Globus pallidus (tissue), 1 donor: ENCODE data around the gene MEIG1.
"Not testable (repeated sequence)": the region's sequence is repeated elsewhere in the genome, so short reads cannot be mapped to it uniquely, and the experiment has no call there.

Source experiments
- DNase-seq: peaks from one replicate; pipeline ENCODE4 v3.0.0-alpha.2; 2015; ENCODE audit warnings: low spot score

MEIG1 gene, protein sequence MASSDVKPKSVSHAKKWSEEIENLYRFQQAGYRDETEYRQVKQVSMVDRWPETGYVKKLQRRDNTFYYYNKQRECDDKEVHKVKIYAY

DNA sequence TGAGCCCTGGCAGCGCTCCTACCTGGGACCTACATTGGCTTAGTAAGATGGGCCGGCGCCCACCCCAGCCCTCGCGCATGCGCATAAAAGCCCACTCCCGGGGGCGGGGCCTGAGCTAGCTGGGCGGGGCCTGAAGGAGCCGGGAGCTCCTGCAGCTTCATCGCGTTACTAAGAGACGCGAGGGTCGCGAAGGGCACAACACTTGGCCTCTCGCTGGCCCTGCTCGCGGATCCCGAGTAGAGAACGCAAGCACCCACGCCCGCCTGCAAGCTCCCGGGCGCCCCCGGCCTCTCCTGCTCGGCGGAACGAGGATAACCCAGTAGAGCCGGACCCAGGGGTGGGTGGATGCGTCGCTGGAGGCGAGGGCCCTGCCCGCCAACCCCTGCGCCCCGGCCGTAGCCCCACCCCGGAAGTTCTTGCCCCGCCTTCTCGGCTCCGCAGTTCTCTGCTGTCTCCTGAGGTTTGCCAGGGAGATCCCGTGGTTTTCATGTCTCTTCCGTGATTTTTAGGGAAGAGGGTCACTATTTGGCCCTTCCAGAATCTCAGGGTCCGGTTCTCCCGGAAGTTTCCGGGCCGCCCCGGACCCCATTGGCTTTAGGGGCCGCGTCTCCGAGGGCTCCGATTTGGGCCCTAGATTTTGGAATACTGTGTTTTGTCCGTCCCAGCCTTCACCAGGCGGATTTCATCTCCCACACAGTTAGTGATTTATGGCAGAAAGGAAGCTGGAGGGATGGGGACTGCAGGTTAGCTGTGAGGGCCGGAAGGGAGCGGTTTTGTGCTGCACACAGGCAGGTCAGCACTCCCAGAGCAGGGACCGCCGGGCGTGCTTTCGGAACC, at the start of gene MEIG1:
Gene MEIG1 (plus strand): TSS at position 168 of the 837 bp plus-strand sequence. CDS start 7,081 bp downstream, outside the sequence.
- DNase-seq, result peak; percentile 93

DNA sequence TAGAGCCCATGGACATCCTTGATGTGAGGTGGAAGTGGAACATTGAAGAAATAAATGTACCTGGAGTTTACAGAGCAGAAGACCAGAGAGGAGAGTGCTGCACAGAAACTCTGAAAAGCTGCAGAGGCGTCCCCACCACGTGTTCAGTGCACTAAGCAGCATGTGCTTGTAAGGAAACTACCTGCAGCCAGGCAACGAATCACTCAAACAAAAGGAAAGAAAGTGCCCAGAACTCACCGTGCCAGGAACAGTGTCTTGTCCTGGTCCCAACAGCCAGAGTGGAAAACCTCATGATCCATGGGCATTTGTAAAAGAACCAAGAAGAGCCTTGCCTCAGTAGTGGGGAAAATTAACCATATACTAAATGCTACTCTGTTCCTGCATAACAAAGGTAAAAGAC, 48.2 kb upstream of the MEIG1 start:
- DNase-seq, result no peak

DNA sequence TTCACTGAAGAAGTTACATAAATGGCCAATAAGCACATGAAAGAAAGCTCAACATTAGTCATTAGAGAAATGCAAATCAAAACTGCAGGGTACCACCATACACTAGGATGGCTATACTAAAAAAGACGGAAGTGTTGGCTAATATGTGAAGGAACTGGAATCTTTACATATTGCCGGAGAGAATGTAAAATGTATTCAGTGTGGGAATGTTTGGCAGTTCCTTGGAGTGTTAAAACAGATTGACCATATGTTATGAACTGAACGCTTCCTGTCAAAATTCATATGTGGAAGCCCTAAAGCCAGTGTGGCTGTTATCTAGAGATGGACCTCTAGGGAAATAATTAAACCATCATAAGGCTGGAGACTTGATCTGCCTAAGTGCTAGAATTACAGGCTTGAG, 47.4 kb upstream of the MEIG1 start:
- DNase-seq, result no peak

DNA sequence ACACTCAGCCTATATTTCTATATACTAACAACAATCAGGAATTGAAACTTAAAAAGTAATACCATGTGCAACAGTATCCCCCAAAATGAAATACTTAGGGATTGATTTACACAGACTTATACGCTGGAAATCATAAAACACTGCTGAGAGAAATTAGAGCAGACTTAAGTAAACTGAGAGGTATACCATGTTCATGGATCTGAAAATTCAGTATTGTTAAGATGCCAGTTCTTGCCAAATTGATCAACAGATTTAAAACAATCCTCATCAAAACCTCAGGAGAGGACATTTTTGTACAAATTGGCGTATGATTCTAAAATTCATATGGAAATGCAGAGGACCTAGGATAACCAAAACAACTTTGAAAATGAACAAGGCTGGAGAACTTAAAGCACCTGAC, 42.6 kb upstream of the MEIG1 start:
- DNase-seq, result no peak

DNA sequence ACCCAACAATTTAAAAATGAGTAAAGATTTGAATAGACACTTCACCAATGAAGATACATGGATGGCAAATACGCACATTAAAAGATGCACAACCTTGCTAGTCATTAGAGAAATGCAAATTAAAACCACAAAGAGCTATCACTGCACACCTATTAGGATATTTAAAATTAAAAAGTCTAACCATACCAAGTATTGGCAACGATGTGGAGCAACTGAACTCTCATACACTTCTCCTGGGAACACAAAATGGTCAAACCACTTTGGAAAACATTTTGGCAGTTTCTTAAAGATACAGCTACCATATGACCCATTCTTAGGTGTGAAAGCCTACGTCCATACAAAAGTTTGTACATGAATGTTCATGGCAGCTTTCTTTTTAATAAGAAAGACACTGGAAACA, 41.4 kb upstream of the MEIG1 start:
- no peak for DNase-seq

DNA sequence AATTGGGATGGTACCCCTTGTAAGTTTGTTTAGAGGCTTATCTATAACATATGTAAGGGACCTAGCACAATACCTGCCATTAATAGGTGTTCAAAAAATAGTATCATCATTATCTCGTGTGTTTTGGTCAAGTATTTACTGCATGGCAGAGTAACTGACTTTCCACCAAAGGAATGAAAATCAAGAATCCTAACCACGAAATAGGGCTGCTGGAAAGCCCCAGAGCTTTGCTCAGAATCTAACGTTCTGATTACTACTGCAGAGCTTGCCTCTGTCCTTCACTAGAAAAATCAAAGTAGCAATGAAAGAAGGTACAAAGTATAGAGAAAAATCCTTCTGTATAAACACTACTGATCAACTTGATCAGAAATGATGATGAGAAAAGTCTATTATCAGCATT, 40.2 kb upstream of the MEIG1 start:
- no peak for DNase-seq

DNA sequence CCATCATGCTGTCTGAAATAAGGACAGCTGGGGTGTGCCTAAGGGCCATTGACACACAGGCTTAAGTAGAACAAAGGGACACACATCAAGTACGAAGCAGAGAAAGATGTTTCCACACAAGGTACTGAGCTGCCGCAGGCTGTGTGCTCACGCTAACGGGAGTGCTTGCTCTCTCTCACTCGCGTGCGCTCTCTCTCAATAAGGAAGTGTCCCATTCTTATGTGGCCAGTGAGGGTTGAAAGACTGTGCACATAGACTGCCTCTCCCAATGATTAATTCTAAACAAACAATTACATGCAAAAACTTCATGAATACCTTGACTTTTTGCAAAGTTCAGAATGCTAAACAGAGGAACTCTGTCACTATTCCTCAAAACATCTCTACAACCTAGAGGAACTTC, 35.2 kb upstream of the MEIG1 start:
- no peak for DNase-seq

DNA sequence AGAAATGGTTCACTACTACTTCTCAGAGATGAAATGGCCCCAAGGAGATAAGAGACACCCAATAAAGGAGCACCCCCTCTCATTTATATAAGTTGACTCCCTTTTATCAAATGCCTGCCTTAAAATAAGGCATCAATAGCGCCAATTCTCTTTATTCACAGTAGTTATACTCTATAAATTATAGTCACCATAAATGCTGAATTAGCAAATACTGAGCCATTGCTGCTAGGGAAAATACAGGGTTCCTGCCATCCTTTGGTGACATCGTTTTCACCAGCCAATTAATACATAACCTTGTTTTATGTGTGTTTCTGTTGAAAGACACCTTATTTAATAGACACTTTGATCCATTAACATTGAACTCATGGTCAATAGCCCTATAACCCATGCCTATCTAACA, 33.9 kb upstream of the MEIG1 start:
- DNase-seq, result no peak

DNA sequence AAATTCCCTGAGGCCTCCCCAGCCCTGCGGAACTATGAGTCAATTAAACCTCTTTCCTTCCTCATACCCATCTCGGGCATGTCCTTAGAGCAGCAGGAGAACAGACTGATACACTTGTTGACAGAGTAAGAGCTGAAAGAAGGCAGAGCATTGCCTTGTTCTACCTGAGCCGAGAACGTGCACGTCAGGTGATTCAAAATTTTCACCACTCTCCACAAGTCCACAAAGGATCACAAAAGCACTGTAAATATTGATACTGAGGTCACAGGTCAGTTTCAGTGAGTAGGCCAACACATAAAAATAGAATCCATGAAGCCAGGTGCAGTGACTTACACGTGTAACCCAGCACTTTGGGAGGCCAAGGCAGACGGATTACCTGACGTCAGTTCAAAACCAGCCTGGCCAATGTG, 33.1 kb upstream of the MEIG1 start:
- DNase-seq, result no peak

DNA sequence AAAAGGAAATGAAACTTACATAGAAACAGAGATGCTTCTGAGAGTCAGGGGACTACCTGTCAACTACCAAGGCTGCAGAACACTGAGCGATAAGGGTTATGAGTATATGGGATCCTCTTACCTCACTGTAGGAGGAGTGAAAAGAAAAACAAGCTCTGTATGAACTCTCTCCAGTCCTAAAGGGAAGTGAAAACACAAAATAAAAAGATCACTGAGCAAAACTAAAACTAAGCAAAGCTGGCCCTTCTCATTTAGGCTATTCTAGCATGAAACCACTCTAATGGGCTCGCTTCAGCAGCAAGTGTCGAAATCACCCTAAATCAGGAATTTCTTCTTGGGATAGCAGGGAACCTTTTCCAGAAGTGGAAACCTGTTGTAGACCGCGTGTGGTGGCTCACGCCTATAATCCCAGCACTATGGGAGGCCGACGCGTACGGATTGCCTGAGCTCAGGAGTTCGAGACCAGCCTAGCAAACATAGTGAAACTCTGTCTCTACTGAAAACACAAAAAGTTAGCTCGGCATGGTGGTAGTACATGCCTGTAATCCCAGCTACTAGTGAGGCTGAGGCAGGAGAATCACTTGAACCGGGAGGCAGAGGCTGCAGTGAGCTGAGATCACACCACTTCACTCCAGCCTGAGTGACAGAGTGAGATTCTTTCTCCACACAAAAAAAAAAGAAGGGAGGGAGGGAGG, 32.3 kb upstream of the MEIG1 start:
- DNase-seq, result peak; percentile 18

DNA sequence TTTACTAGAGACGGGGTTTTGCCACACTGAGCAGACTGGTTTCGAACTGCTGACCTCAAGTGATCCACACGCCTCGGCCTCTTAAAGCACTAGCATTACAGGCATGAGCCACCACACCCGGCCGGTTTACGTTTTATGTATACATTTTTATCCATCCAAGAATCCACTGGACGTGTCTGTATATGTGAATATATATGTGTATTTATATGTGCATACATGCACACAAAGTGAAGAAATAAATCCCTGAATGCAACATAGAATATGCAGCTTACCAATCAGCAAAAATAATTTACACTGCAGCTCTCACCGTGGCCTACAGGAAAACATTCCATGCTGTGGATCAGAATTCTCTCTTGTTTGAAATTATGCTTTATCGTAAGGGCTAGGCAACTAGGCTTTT, 28.6 kb upstream of the MEIG1 start:
- no peak for DNase-seq

DNA sequence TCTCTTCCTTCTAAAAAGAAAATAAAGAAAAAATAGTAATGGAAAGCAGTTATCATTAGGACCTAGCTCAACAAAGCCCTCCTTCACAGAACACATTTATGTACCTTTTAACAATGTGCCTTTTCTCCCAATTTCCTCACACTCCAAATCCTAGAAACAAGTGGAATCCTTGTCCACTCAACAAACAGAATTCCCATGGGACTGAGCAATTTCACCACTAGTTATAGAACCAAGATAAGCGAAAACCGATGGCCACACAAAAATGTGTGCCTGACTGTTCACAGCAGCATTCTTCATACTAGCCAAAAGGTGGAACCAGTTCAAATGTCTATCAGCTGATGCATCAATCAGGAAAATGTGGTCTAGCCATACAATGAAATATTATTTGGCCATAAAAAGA, 22.6 kb upstream of the MEIG1 start:
- no peak for DNase-seq

DNA sequence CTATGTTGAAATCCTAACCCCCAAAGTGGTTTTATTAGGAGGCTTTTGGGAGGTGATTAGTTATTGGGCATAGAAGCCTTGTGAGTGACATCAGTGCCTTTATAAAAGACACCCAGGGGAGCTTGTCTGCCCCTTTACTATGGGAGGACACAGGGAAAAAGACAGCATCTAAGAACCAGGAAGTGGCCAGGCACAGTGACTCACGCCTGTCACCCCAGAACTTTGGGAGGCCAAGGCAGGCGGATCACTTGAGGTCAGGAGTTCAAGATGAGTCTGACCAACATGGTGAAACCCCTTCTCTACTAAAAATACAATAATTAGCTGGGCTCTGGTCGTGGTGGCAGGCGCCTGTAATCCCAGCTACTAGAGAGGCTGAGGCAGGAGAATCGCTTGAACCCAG, 20.2 kb upstream of the MEIG1 start:
- not testable (repeated sequence) for DNase-seq

DNA sequence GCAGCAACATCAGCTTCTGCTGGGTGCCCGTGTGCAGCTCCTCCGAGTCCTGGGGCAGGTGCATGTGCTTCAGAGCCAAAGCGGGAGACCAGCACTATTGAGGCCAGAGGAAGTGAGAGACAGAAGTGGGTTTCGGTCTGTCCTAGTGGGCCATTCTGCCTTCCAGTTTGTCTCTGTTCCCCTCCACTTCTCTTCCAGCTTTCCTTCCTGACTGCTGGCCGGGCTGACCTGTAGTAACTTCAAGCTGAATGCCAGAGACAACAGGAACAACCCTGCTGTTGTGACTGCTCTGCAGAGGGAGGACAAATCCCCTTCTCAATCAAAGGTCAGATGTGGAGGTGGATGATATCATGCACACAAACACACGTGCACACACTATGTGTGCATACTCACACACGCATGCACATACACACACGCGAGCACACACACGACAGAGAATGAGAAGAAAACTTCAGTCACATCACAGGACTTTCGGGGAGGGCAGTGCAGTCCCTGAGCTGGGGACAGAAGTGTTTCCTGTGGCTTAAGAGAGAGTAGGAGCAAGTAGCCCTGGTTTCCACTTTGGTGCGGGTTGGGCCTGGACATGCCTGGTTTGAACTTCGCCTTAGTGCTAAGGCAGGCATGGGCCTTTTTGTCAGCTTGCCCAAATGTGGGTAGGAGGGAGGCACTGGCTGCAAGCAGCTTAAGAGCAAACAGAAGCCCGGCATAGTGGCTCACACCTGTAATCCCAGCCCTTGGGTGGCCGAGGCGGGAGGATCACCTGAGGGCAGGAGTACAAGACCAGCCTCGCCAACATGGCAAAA, 16.8 kb upstream of the MEIG1 start:
- DNase-seq, result not testable (repeated sequence)

DNA sequence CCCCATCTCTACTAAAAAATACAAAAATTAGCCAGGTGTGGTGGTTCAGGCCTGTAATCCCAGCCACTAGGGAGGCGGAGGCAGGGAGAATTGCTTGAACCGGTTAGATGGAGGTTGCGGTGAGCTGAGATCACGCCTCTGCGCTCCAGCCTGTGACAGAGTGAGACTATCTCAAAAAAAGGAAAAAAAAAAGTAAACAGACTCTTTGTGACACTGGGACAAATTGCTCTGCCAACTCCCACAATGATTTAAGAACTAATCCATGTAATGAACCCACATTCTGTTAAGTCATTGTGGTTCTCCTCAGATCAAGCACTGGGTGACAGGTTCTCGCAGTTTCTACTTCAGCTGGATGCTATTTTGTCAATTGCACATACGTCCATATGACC, 16.2 kb upstream of the MEIG1 start:
- DNase-seq, result not testable (repeated sequence)

DNA sequence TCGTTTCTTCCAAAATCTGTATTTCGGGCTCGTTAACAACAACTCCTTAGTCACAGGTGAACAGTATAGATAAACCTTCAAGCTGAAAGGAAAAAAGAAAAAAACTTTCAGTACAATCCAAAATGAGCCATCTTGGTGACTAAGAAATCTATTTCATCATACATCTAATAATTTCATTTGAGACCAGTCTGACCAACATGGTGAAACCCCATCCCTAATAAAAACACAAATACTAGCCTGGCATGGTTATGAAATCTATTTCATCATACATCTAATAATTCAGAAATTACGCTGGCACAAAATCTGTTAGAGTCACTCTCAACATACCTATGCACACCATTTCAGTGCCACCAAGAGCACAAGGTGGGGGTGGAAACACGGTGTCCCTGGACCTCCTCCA, 14.1 kb upstream of the MEIG1 start:
- no peak for DNase-seq

DNA sequence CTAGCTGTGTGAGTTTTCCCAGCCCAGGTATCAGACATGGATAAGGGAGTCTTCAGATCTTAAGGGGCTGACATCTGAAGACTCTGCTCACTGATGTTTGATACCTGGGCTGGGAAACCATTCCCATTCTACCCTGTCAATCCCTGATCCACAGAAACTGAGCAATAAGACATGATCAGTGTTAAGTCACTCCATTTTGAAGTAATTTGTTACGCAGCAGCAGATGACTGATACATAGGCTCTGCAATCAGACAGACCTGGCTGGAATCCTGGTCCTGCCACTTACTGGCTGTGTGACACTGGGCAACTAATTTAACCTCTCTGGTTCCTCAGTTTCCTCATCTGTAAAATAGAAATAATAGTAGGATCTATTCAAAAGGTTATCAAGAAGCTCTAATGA, 11.9 kb upstream of the MEIG1 start:
- no peak for DNase-seq

DNA sequence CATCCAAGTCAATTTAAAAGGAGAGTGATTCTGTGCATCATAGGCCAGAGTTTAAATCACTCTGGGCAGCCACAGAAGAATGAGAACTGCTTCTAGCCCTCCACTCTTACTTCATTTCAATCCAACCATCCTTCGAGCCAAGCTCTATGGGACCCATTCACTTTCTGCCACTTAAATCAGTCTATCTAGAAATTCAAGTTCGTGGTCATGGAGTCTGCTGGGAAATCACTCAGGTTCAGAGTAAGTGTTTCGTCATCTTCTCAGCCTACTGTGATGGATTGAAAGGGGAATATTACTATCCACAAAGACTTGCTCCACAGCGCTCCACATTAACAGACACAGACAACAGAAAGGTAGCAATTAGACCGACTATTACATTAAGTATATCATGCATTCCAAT, 9.9 kb upstream of the MEIG1 start:
- DNase-seq, result no peak

DNA sequence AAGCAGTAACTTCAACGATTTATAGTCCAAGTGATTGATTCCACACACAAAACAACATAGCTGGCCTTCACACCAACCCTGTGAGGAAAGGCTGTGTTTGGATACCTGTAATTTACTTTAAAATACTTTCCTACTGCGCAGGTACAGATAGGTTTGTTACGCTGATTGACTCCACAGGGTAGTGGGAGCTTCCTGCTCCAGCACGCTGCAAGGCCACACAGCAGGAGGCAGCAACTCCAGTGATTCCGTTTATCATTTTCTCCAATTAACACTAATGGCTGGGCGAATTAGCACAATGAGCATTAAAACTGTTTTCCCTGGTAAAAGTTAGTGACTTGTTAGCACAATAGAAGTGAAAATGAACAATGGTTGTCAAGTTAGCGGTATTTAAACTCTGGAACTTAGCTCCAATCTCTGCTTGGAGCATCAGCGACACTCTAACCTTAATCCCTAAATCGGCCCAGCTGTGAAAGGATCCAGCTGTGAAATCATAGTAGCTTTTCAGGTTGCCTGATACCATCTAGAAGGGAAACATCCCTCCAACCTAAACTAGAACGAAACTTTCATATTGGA, 6.3 kb upstream of the MEIG1 start:
- no peak for DNase-seq

DNA sequence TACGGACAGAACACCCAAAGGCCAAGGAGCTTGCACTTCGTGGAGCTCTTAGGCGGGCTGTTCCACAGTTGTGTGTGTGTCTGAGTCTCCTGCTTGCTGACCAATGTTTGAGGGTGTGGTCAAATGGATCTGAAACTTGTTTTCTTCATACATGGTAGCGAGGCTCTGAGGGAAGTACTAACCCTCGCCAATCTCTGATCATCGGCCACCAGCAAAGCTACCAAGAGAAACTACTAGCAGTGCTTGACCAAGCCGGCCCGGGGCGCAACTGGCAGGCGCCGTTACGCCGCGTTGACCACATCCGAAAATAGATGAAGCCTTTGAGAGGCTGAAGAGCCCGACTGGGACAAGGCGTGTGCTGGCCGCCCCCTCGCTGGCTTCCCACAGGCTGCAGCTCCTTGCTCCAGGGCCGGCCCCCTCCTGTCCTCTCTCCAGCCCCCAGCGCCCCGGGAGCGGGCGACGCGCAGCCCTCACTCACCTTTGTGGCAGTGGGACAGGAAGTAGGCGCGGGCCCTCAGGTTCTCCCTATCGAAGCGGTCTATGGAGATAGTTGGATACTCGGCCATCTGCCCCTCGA, 5.7 kb upstream of the MEIG1 start:
- DNase-seq, result no peak

DNA sequence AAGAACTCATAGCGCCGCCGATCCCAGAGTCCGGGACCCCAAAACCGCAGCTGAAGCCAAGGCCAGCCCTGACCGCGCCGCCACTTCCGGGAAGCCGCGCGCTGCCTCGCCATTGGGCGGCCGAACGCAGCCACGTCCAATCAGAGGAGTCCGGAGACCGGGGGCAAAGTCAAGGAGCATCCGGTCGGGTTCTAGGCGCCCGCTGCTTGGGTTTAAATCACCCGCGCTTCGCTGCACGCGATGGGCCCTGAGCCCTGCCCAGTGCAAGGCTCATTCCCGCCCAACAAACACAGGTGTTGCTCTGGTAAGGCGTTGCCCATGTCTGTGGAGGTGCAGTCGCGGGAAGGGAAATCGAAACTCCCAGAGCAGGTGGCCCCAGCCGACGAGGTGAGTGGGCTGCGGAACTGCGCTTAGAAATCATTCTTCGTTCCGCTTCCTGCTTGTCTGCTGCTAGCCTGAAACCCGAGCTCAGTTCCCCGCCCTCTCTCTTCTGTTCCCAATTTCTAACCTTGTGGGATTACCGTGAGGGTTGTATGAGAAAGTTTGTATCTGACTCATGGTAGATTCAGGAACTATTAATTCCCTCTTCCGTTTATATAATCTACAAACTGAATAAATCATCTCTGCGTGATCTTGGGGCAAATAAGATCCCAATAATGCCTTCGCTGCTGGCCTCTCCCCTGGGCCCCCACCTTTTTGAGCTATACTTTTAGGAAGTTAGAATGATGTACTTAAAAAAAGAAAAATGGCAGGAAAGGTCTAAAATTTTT, 5.0 kb upstream of the MEIG1 start, which contains the start of gene DCLRE1C:
Gene DCLRE1C (minus strand): TSS at position 96 of the 770 bp plus-strand sequence. CDS start 86 bp downstream, at position 10.
- DNase-seq, result peak; percentile 89
